Adipose tissue (tissue), 3 donors: ENCODE data around the gene ACYP2. TPM values are rescaled to one million over a fixed set of nuclear protein-coding genes. Genes with fewer than 3 reads are reported as not detected.
A peak's percentile ranks its signal among the peaks of the same experiment; 100 is the strongest.
"Not testable (repeated sequence)": the region's sequence is repeated elsewhere in the genome, so short reads cannot be mapped to it uniquely, and the experiment has no call there.

Experiments
- H3K27ac ChIP-seq: one replicate; pipeline ENCODE4 v1.5.1; 2013; ENCODE audit warnings: low read depth, low read length
- WGBS, 3 donors: extraction: QIAGEN DNeasy Blood & Tissue Kit; methylation state at CpG; one replicate each; pipeline ENCODE4 v1.1.7; 2013; 5-methylcytosine and 5-hydroxymethylcytosine counted together
- polyA plus RNA-seq, 3 donors: library from polyadenylated mRNA; stranded (reverse); fragments of 200-250 nt; gene quantifications; one replicate each; pipeline ENCODE4 v1.2.3, GENCODE V29; 2013
- donor health status: healthy with polysubstance abuse.
- donor health status: Bipolar disorder and iron deficiency.
- donor health status: healthy.

ACYP2 gene
- 10 to 100 TPM; 14.4 to 26.7 (median 26.1) TPM for polyA plus RNA-seq

DNA sequence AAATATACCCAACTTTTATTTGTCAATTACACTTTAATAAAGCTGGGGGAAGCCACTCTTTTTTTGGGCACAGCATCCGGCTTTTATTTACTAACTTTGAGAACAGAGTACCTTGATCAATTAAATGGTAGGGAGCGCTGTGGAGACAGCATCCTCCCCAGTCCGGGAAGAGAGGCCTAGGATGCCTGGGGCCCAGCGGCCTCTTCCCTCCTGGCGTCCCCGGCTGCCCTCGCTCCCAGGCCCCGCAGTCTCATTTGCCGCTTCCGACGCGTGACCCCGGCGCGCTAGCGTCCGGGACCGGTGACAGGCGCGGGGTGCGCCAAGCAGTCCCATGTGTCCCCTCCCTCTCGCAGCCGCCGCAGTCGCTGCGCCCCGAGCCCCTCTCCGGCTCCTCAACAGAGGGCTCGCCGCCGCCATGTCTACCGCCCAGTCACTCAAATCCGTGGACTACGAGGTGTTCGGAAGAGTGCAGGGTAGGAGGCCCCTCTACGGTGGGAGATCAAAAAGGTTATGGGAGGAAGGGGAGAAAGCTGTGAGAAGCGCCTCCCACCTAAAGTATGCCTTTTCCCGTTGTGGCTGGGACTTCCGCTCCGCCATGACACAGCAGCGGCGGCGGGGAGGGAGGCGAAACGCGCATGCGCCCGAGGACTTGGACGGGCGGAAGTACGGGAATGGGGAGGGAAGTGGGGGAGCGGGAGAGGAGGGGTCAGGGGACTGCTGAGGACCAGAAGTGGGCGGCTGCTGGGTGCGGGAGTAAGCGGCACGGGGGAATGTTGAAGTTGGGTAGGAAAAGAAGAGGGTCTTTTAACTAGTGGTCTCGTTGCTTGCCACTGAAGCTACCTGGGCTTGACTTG, at the start of gene ACYP2:
Gene ACYP2 (plus strand): TSS at position 332 of the 854 bp plus-strand sequence.
- WGBS, 3 donors, result 0% methylated on average over 56 to 57 of the region's 57 CpGs
- peak within 1 kb of the TSS; percentile 97 for H3K27ac ChIP-seq

DNA sequence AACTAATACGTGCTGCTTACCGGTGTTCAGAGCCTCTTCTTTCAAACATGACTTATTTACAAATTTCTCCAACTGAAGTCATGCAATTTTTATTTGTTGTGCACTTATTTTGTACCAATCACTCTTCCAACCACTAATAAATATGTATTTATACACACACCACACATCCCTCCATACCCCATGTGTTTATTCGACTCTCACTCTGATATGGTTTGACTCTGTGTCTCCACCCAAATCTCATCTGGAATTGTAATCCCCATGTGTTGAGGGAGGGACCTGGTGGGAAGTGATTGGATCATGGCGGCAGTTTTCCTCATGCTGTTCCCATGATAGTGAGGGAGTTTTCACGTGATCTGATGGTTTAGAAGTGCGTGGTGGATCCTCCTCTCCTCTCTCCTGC, 49.5 kb upstream of the ACYP2 start:
- WGBS, 3 donors, result 95 to 96% (median 96%) methylated on average over 6 of the region's 6 CpGs
- no peak overlapping the region for H3K27ac ChIP-seq

- 46 to 85% (median 81%) methylated on average over 5 of the region's 5 CpGs for WGBS, 3 donors
- H3K27ac ChIP-seq, result no peak overlapping the region
These were observed 47.5 kb upstream of the ACYP2 start for GRCh38 chr2:54067851-54068375.

- H3K27ac ChIP-seq, result not testable (repeated sequence)
- 68 to 86% (median 71%) methylated on average over 2 of the region's 2 CpGs for WGBS, 3 donors
These were observed 42.9 kb upstream of the ACYP2 start for GRCh38 chr2:54072483-54072882.

- WGBS, 3 donors, result 79 to 95% (median 90%) methylated on average over 1 of the region's 1 CpG
These were observed 41.6 kb upstream of the ACYP2 start for GRCh38 chr2:54073796-54074195.

GRCh38 chr2:54074606-54075341, 40.6 kb upstream of the ACYP2 start:
- WGBS, 3 donors, result 88 to 91% (median 88%) methylated on average over 9 of the region's 9 CpGs
- H3K27ac ChIP-seq, result no peak overlapping the region

More at GRCh38 chr2:54073796-54074195, 41.6 kb upstream of the ACYP2 start:
- no peak overlapping the region for H3K27ac ChIP-seq

DNA sequence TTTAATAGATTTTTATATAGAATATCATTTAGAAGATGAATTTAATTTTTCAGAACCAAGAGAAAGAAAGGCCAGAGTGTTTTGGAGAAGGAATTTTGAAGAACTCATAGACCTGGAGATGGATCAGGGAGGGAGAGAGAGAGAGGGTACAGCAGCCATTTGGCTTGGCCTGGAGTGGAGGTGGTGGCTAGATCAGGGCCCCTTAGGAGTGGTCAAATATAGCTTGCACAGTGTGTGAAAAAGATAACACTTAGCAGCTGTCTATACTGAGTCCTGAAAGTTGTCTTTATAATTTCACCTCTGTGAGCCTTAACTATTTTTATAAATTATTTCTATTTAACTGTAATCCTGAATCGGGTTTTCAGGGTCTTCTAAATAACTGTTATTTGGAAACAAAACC, 38.8 kb upstream of the ACYP2 start:
- no peak overlapping the region for H3K27ac ChIP-seq
- 61 to 92% (median 88%) methylated on average over 1 of the region's 1 CpG for WGBS, 3 donors

DNA sequence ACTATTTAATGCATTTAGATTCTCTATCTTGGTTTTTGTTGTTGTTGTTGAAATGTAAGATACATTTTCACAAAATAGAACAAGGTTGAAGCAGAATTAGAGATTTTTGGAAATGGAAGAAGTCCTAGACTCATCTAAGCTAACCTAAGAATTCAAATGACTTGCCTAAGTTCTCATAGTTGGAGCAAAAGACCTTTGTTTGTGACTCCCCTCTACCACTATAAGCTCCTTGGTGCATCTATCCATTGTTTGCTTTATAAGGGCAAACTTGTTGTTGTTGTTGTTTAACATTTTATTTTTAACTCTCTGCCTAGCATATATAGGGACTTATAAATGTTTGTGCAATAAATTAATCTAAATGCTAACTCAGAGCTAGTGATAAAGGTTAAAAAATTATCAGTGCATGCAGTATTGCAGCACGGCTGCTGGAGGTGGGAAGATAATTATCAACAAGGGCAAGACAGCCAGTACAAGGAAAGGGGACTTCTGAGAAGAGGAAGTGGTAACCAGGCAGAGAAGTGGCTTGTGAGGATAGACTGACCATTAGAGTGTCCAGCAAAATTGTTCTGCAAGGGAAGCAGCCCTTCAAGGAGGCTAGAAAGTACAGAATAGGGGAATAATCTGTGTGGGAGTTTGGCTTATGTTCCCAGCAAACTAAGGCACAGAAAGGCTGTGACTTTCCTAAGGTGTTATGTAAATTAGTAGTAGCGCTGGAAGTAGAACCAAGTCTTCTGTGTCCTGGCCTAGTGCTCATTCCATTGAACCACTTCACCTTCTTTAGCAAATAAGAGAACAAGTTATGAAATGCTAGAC, 38.1 kb upstream of the ACYP2 start:
- WGBS, 3 donors, result 52 to 83% (median 82%) methylated on average over 2 of the region's 2 CpGs
- H3K27ac ChIP-seq, result no peak overlapping the region

DNA sequence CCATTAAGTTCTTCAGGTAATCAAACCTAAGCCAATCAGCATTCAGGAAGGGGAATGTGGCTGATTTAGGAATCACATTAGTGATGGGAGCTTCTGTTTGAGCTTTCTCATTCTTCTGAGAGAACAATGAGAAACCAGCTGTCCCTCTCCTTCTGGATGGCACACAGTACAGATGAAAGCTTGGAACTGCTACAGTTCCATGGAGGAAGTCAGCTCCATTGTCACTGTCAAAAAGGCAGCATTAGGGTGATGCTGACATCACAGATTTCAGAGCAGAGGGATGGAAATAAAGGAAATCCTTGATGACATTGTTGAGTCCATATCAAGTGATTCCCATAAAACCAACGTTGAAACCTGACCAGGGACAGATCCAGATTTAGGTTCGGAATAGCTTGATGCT, 36.1 kb upstream of the ACYP2 start:
- no peak overlapping the region for H3K27ac ChIP-seq
- WGBS, 3 donors, result 71 to 81% (median 71%) methylated on average over 2 of the region's 2 CpGs

GRCh38 chr2:54081574-54081973, 33.8 kb upstream of the ACYP2 start:
- no peak overlapping the region for H3K27ac ChIP-seq
- 83 to 89% (median 87%) methylated on average over 6 of the region's 6 CpGs for WGBS, 3 donors

GRCh38 chr2:54083021-54083420, 32.4 kb upstream of the ACYP2 start:
- 94 to 95% (median 95%) methylated on average over 6 of the region's 6 CpGs for WGBS, 3 donors
- H3K27ac ChIP-seq, result no peak overlapping the region

DNA sequence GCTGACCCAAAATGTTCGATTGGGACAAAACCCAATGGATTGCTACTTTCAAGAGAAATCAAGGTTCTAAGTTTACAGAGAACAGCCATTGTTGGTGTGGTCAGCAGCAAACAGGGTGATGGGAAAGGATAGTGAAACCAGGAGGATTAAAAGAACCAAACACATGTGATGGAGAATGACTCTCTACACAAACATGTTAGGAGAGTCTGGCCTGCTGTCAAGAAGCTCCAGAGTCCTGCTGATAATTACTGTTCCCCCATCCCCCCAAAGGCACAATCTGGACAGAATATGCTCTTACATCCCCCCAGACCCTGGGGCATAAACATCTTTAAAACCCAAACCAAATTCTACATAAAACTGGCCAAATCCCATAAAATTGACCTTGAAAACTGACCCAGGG, 32.0 kb upstream of the ACYP2 start:
- no peak overlapping the region for H3K27ac ChIP-seq
- WGBS, 3 donors, result 85 to 94% (median 92%) methylated on average over 1 of the region's 1 CpG

DNA sequence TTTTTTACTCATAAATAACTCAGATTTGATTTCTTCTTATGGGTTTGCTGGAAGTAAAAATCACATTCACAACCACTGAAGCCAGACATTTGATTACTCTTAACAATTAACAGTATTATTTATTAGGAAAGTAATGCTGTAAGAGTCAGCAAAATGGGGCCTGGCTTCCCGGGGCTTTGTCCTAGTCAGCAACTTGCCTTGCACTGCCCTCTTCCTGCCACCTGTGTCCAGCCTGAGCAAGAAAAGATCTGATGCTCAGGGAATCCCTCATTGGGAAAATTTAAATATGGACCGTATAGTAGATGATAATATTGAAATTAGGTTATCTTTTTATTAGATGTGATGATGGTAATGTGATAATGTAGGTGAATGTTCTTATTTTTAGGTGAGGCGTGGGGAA, 30.8 kb upstream of the ACYP2 start:
- H3K27ac ChIP-seq, result no peak overlapping the region
- WGBS, 3 donors, result 47 to 74% (median 58%) methylated on average over 3 of the region's 3 CpGs

GRCh38 chr2:54085069-54085468, 30.3 kb upstream of the ACYP2 start:
- 52 to 81% (median 80%) methylated on average over 10 of the region's 10 CpGs for WGBS, 3 donors
- no peak overlapping the region for H3K27ac ChIP-seq

- H3K27ac ChIP-seq, result no peak overlapping the region
- WGBS, 3 donors, result 95 to 98% (median 95%) methylated on average over 2 of the region's 2 CpGs
These were observed 29.3 kb upstream of the ACYP2 start for GRCh38 chr2:54086157-54086556.

DNA sequence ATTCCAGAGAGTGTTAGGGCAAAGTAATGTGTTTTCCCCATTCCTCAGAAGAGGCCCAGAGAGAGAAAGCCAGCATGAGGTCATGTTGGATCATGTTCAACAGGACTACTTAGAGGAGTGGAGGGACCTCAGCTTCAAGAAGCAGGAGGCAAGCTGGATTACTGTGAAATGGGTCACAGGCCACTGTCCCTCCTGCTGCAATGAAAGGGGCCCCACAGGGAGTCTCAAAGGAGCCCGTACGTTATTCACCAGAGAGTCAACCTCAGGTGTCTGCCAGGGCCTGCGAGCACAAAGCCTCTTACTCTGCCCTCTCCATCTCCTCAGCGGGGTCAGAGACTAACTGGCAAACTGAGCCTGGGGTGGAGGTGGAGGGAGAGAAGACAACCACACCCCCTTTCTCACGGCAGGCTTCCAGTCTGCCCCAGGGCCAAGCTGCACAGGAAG, 27.2 kb upstream of the ACYP2 start:
- 74 to 81% (median 76%) methylated on average over 5 of the region's 5 CpGs for WGBS, 3 donors
- H3K27ac ChIP-seq, result no peak overlapping the region

DNA sequence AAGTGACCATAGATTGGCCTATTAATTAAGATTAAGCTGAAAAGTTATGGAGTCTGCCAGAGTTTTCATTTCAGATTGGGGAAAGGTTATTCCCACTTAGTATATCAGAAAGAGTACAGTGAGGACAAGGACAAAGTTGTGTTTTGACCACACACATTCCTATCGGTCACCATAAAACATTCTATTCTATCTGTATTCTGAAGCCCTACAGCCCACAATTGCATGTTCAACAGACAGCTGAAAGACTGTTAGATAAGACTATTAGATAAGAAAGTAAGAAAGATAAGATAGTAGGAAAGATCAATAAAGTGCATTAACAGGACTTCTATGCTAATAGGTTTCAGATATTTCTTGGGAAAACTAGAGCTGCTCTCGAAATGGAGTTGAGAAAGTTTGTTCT, 26.7 kb upstream of the ACYP2 start:
- WGBS, 3 donors, result 27 to 84% (median 83%) methylated on average over 2 of the region's 2 CpGs
- no peak overlapping the region for H3K27ac ChIP-seq

GRCh38 chr2:54090521-54091117, 24.8 kb upstream of the ACYP2 start:
- H3K27ac ChIP-seq, result no peak overlapping the region
- 67 to 87% (median 70%) methylated on average over 8 of the region's 8 CpGs for WGBS, 3 donors
